ENCODE results near the gene GKN2.

- no peak for TF ChIP-seq ARNTL (CRISPR knock-in tag; IDR thresholded peaks at IDR 0.05; ENCODE audit: borderline replicate concordance, low read depth)
- no peak for TF ChIP-seq ZFP30 (CRISPR knock-in tag; IDR thresholded peaks at IDR 0.05)
- TF ChIP-seq, protein P1, sequence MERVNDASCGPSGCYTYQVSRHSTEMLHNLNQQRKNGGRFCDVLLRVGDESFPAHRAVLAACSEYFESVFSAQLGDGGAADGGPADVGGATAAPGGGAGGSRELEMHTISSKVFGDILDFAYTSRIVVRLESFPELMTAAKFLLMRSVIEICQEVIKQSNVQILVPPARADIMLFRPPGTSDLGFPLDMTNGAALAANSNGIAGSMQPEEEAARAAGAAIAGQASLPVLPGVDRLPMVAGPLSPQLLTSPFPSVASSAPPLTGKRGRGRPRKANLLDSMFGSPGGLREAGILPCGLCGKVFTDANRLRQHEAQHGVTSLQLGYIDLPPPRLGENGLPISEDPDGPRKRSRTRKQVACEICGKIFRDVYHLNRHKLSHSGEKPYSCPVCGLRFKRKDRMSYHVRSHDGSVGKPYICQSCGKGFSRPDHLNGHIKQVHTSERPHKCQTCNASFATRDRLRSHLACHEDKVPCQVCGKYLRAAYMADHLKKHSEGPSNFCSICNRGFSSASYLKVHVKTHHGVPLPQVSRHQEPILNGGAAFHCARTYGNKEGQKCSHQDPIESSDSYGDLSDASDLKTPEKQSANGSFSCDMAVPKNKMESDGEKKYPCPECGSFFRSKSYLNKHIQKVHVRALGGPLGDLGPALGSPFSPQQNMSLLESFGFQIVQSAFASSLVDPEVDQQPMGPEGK (CRISPR knock-in tag; IDR thresholded peaks at IDR 0.05; ENCODE audit: borderline replicate concordance): no peak
- TF ChIP-seq TOX (CRISPR knock-in tag; IDR thresholded peaks at IDR 0.05; ENCODE audit: borderline replicate concordance): no peak
- TF ChIP-seq ZFP3 (CRISPR knock-in tag; IDR thresholded peaks at IDR 0.05): no peak
- TF ChIP-seq ZNF70 (CRISPR knock-in tag; IDR thresholded peaks at IDR 0.05): no peak
- no peak for TF ChIP-seq ZC3H10 (CRISPR knock-in tag; IDR thresholded peaks at IDR 0.05)
- TF ChIP-seq SNAI2 (CRISPR knock-in tag; IDR thresholded peaks at IDR 0.05): no peak
- no peak for TF ChIP-seq RARB (CRISPR knock-in tag; IDR thresholded peaks at IDR 0.05)
These were observed 13.8 kb downstream of the GKN2 start for GRCh38 chr2:68938938-68939337.

Data from SK-N-SH treated with all-trans-retinoic acid at 6 μM for 48 hours (cell line).